Cerebellar nuclear complex (tissue), 1 donor: ENCODE measurements around the gene MYLK.

ENCODE experiments used
- DNase-seq, 2 experiments: peaks; one replicate each; lab custom pipeline; 2025; lab: John Stamatoyannopoulos, UW

Gene MYLK

DNA sequence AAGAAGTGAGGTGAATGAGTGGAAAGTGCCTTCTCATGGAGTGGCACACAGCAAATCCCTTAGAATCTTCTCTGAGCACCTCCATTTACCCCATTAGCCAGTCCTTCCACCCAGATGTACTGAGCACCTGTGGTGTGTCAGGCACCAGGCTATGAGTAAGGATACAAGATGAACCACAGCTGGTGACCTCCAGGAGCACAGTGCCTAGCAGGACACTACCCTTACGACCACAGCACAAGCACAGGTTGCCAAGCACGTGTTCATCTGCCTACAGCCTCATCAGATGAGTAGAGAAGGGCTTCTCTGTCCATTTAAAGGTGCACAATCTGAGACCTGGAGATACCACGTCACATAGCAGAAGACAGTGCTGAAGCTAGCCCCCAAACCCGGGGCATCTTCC is 6.2 kb downstream of the MYLK start:
- no peak for DNase-seq

DNA sequence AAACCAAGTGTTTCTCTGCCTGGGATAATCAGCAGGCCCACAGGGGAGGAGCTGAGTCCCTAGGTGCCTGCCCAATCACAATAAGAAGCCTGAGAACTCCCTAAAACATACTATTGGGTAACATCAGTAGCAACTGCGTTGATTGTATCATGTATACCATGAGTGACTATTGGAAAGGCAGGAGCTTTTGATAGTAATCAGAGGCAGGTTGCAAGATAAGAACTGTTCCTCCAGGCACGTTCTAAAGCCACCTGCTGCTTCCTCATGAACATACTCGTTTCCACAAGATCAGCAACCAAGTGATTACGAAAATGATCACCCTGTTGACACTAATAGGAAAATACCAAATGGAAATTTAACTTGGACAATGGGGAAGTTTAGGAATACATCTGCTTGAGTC is 6.7 kb downstream of the MYLK start:
- DNase-seq, result no peak

DNA sequence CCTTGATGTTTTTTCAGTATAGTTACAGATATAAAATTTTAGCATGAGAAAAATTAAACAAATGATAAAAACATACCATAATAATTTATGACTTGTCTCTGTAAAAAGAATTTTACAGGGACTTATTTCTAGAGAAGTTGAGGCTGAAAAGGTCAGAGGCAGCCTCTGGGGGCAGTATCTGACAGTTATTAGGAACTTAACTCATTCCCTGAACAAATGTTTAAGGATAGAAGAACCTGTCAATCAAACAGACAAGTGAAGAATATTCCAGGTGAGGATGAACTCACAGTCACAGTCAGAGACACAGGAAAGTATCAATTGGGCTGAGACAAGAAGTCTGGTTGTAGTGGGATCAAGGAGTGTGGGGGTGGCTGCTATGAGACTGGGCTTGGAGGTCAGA is 7.3 kb downstream of the MYLK start:
- DNase-seq, result no peak

DNA sequence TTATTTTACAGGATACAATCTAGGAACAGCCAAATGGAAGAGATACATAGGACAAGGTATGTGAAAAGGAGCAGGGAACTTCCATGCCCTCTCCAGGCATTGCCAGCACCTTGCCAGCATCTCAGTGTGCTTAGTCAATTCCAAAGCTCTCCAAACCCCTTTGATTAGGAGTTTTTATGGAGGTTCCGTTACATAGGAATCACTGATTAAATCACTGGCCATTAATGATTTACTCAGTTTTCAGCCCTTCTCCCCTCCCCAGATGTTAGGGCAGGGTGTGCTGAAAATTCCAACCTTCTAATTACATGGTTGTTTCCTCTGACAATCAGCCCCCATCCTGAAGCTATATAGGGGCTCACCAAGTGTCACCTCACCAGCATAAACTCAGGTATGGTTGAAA is 11.5 kb downstream of the MYLK start:
- no peak for DNase-seq

DNA sequence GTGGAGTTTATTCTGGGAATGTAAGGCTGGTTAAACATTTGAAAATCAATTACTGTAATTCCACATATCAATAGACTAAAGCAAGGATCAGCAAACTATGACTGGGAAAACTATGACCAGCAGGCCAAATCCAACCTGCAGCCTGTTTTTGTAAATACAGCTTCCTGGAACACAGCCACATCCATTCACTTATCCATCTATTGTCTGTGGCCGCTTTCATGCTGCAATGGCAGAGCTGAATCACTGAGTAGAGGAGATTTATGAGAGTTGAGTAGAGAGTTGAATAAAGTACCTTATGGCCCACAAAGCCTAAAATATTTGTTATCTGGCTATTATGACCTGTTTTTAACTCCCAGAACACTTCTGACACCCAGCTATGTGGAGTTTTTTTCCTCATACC is 12.2 kb downstream of the MYLK start:
- DNase-seq, result no peak

DNA sequence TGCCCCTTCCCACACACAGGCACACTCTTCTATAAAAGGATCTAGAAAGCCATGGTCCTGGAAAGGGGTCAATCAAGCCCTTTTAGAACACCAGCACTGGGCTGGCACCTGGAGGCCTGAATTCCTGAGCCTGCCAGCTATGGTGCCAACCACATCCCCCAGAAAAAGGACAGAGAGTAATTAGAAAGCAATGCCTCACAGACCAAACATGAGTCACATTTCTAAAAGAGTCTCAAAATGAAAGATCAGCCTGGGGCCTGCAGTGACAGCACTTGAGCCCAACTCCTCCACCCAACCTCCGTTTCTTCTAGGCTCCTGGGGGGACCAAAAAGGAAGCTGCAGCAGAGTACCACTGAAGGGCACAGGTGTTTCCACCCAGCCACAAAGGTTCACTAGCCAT is 14.1 kb downstream of the MYLK start:
- no peak for DNase-seq

DNA sequence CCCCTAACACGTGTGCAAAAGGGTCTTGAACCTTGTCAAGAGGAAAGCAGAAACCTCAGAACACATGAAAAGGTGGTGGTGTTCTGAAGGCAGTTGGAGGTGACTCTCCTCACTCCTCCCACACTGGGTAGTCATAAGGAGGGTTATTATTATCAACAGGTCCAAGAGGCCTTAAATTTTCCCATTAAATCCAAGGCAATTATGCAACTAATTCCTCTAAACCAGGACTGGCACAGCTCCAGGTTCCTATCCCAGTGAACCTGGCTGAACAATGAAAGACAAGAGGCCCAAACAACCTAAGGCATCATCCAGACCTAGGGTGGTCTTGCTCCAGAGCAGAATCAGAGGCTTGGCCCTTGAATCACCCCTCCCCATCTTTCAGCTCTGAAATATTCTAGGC is 15.0 kb downstream of the MYLK start:
- DNase-seq, result no peak

DNA sequence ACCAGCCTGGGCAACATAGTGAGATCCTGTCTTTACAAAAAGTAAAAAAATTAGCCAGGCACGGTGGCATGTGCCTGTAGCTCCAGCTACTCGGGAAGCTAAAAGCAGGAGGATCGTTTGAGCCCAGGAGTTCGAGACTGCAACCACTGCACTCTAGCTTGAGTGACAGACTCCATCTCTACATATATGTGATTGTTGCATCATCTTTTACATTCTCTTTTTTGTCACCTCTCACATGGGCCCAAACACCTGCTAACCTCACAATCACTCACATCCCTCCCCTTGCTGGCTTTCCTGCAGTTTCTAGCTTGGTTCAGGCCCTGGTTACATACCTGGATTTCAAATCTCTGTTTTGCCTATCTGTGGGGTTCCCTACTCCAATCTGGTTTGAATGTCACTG is 19.4 kb downstream of the MYLK start:
- DNase-seq, result no peak

DNA sequence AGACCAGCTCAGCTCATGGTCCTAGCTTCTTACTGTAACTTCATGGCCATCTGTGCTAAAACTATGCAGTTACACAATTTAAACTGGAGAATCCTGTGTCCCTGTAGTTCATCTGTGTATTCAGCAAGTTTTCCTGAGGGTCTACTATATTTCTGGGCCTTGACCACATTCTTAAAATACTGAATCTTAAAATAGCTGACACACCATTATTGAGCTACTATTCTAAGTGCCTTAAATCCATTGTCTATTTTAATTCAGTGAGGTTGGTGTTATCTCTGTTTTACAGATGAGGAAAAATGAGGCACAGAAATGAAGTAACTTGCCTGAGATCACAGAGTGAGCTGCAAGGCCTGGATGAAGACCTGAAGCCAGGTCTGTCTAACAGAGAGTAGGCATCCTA is 22.0 kb downstream of the MYLK start:
- DNase-seq, result no peak

DNA sequence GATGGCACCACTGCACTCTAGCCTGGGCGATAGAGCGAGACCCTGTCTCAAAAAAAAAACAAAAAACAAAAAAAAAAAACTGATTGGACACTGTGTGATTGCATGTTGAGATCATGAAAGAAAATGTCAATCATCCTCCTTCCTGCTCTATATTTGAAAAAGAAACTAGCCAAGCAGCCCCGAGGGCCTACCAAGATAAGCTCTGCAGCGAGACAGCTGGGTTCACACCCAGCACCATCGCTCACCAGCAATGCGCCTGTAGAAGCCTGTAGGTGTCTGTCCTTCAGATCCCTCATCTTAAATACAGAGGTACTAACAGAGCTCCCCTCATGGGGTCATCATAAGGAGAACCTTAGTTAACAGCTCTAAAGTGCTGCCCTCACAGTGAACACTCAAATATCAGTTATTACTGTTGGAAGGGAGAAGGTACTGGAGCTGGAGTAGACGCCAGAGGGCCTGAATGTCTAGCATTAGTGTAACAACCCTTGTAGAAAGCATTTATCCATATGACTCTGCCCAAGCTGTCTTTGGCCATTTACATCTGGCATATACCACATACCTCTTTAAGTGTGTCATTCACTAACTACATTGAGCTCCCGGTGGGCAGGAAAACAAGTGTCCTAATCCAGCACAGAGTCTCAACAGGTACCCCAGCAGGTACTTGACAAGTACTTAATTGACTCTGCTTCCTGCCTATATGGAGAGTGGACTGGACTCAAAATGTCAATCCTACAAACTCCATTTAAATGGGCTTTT is 22.9 kb downstream of the MYLK start:
- no peak for DNase-seq

DNA sequence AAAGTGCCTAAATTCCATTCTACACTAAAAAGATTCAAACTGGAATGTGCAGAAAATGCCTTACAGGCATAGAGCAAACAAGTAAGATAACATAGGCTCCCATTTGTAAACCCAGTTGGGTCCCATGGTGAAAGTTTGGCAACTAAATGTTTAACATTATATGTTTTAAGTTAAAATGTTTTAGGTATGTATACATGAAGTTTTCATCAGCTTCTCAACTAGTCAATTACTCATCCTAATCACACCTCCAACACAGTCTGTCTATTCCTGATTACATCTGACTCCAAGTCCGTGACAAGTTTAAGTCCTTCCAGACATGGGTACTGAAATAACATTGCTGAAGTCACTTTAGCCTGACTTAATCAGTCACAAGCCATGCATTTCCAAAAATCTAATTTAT is 25.0 kb downstream of the MYLK start:
- DNase-seq, result no peak

DNA sequence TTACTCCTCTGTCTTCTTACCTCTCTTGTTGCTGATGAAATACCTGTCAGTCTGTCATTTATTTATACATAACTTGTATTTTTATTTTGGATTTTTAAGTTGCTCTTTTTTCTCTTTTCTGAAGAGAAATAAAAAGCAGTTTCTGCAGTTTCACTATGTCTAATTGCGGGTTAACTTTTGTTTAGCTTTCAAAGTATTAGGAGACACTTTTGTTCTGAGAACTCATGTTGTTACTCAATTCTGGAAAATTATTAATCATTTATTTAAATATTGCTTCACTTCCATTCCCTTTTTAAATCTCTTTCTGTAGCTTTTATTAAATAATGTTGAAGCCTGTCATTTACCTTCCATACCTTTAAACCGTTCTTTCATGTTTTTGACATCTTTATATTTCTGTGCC is 29.2 kb downstream of the MYLK start:
- no peak for DNase-seq

DNA sequence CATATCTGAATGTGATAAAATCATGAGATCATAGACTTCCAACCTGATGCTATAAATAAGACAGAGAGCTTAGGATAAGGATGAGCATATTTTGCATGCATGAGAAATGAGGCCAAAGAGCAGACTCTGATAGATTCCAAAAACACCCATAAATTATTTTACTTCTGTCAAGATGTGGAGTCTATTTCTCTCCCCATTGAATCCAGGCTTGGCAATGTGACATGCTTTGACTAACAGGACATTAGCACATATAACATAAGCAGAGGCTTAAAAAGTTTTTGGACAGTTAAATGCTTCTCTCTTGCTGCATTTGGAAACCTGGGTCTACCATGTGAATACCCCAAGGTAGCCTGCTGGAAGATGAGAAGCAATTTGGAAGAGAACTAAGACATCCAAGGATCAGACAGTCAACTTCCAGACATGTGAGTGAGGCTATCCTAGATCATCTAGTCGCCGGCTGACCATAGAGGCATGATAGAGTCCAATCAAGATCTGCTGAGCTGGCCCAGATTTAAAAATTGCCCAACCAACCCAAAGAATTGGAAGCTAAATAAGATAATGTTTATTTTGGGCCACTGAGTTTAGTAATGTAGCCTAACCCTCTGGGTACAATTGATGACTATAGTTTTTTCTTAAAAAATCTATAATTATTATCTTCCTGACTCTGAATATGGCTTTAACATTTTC is 30.3 kb downstream of the MYLK start:
- no peak for DNase-seq

DNA sequence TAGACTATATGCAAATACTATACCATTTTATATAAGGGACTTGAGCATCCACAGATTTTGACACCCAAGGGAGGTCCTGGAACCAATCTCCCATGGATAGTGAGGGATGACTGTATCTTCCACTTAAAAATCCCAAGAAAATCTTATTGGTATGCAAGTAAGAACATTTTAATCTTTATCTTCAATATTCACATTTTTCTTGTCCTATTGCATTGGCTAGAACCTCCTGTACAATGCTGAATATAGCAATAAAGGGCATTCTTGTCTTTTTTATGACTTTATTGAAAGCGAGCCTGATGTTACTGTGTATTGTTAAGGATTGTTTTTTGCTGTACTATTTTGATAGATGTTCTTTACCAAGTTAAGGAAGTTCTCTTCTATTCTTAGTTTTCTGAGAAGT is 36.9 kb downstream of the MYLK start:
- no peak for DNase-seq

DNA sequence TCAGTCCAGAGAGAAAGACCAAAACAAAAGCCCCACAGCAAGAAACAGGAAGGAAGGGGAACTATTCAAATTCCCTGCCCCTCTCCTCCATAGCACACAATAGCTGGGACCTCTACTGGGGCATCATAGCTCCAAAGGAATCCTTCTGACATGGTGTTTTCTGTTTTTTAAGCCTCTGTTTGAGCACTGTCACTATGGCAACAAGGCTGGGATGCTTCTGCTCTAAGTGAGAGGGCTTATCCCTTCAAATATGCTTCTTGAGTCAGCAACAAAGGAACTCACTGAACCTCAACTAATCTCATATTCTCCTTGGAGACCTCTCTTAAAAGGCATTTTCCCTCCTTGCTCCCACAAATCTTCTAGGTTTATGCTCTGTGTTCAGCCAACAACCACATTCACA is 40.5 kb downstream of the MYLK start:
- no peak for DNase-seq

DNA sequence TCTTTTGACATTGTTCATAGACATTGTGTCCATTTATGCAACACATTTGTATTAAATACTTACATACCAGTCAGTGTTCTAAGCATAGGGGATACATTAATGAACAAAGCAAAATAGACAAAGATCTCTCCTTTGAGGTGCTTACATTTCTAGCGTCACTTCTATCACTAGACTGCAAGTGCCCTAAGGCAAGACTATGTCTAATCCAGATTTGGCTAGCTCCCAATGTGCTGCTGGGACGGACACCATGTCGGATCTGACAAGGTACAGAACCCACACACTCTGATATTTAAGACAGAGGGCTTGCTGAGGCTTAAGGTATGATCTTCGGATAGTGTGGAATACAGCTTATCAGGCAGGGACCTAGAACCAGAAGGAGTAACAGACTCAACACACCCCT is 41.4 kb downstream of the MYLK start:
- no peak for DNase-seq

DNA sequence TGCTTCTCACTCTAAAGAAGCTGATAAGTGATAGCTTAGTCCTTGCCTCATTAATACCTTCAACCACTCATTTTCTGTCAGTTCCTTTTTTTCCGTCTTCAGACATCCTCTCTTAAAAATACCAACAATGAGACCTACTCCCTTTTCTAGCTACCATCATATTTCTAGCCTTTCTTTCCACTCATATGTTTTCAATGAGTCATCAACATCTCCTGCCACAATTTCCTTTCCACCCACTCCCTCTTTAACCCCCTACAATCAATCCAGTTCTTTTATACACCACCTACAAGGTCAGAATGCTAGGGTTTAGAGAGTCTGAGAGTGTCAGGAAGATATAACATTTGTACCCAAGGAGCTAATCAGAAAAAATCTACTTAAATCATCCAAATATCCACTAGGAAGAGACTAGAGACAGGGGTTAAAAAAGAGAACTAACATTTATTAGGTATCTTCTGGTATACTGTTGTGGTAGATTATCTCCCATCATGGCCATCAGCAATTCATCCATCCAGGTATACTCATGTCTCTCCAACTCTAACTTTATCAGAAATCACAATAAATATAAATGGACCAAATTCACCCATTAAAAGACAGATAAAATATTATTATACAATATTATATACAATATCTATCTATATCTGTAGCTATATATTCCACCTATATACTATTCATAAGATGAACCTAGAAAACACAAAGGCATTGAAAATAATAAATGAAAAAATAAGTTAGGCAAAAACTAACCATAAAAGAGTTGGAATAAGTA is 42.5 kb downstream of the MYLK start:
- no peak for DNase-seq

DNA sequence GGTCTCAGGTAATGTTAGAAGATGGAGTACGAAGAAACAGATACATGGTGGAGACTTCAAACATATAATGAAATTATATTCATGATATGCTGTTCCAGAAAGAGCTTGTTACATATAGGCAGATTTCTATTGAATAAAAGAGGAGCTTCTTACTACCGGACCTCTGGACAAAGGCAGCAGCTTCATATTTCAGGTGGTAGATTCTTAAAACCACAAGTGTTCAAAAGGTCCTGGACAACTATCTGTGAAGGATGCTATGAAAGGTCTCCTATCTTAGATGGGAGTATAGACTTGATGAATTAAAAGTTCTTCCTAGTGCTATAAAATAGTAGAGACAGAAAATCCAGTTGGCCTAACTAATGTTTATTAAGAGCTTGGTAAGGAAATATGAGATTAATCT is 43.2 kb downstream of the MYLK start:
- no peak for DNase-seq

DNA sequence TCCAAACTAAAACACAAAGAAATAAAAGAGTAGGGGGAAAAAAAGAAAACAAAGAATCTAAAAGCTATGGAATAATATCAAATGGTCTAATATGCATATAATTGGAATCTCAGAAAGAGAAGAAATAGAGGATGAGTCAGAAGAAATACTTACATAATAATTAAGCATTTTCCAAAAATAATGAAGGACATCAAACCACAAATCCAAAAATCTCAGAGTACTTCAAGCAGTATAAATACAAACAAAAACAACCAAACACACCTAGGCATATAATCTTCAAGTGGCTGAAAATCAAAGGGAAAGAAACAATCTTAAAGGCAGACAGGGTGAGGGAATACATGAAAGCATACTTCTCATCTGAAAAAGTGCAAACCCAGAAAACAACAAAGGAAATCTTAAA is 46.3 kb downstream of the MYLK start:
- no peak for DNase-seq

DNA sequence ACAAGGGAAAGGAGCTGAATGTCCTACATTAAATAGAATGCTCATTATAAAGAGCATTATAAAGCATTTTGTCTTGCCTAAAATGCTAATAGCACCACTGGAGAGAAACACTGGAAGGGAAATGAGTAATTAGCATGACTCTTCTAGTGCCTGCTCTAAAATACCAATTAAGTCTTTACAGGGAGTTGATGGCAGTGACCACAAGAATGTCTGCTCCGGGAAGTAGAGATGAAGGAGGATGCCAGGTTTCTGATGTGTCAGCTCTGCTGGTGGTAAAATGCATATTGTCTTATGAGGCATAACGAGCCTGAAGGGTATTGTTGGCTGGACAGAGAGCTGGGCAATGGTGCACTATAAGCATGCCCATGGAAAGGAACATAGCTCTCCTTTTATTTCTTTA is 49.5 kb downstream of the MYLK start:
- no peak for DNase-seq

DNA sequence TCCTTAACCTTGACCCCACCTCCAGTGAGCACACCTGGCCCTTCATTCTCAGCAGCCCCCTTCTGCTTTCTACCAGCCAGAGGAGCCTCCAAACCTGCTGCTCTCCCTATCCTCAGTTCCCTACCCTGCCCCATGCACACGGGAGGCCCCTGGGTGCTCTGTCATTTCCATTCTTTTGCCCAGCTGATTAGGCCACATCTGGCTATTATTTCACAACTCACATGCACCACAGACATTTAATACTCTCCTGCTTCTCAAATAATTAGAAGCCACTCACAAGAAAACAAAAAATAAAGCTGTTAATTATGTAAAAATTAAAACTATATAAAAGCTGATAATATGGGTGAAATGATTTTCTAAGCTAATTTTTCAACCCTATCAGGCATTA is 50.7 kb downstream of the MYLK start:
- no peak for DNase-seq

DNA sequence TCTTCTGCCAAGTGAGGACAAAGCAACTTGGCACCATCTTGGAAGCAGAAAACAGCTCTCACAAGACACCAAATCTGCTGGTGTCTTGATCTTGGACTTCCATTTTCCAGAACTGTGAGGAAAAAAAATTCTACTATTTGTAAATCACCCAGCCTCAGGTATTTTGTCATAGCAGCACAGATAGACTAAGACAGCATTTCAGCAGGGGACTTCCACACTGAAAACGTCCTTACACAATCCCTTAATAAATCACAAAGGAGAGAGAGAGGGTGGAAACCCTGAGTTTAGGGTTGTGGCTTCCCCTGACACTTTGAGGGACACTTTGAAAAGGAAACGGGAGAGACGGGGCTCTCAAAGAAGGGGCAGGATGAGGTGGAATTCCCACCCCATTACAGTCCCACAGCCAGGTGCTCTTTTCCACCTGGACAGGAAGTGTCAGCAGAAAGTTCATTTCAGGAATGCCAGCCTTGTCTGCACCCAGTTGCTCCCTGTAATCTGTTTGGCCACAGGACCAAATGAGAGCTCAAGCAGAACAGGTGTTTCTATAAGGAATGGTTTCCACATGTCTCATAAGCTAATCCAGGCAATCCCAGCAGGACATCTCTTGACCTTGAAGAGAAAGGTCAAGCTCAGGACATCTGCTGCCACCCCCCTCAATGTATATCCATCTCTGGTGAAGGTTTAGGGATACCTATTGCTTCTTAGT is 51.3 kb downstream of the MYLK start:
- no peak for DNase-seq

DNA sequence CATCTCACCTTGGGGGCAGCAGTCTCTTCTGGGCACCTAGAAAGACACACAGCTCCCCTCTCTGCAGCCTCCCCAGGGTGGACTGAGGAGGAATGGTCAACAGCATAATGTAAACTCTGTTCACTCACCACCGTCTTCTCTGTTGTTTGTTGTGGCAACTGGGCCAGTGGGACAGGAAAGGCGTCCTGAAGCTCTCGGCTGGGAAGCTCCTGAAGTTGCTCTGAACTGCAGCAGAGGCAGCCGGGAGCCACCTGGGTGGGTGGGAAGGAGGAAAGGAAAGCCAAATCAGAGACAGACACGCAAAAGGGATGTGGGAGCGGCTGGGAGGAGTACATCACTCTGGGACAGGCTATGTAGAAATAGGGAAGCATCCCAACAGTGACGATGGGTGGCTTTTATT is 52.7 kb downstream of the MYLK start:
- DNase-seq, result no peak
